Measurements from ENCODE around the gene FOSB. TPM values are rescaled to one million over a fixed set of nuclear protein-coding genes. Genes with fewer than 3 reads are reported as not detected.

The FOSB gene
- total and polyA plus RNA-seq, 2 donors (not counting 3 experiments of a cell fraction or from before 2014, with no cell fraction given): 2.0 to 10.7 TPM

DNA sequence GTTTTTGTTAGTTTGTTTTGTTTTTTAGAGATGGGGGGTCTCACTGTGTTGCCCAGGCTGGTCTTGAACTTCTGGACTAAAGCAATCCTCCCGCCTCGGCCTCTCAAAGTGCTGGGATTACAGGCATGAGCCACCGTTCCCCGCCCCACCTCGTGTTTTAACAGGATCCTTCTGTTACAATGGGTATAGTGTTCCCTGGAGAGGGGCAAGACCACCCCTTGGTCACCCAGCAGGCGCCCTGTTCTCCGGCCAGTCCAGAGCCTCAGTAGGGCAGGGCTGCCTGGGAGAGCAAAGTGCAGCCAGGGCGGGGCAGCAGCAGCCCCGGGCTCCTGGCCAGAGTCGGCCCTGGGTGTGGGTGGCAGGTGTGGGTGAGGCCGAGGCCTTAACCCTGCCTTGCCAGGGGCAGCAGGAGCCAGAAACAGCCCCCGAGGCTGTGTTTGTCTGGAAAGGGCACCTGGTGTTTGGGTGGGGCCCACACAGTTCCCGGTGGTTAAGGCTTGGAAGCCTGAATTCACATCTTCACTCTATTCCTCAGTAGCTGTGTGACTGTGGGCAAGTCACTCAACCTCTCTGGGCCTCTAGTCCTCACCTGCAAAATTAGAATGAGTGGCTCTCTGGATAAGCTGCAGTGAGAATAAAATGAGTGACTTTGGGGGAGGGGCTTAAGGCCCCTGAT is 46.7 kb downstream of the FOSB start:
- Histone ChIP-seq H4K20me1 (replicated peaks; ENCODE audit: control insufficient read depth, extremely low read depth, insufficient read depth, low read length) (no peaks in the 10 kb centered on the region), H3K36me3 (ENCODE audit: control insufficient read depth in 2 of 2, extremely low read depth in 1 of 2, insufficient read depth in 2 of 2, low read length in 2 of 2) (peaks cover 7 to 10% of the 10 kb centered on the region in 2 experiments), H3K4me2 (ENCODE audit: insufficient read depth, low read length) (no peak overlapping the region), H3K27ac (ENCODE audit: insufficient read depth, low read depth, low read length) (peak overlapping the region; percentile 23), H3K9ac (replicated peaks; ENCODE audit: extremely low read depth, insufficient read depth, low read length) (no peak overlapping the region), H3K9me3 (replicated peaks; ENCODE audit: control insufficient read depth, insufficient read depth, low read length) (no peaks in the 10 kb centered on the region), H3K4me1 (ENCODE audit: control insufficient read depth, extremely low read depth, insufficient read depth, low read length) (peaks cover 29% of the 10 kb centered on the region), H2AFZ (ENCODE audit: low read depth, low read length) (no peak overlapping the region), H3K27me3 (ENCODE audit: control insufficient read depth in 2 of 2, insufficient read depth in 2 of 2, low read length in 2 of 2) (no peaks in the 10 kb centered on the region), H3K4me3 (replicated peaks in 1 of 3; ENCODE audit: insufficient read depth in 1 of 3, low read depth in 1 of 3, low read length in 3 of 3) (no peak overlapping the region), H3K79me2 (ENCODE audit: control insufficient read depth, insufficient read depth, low read length) (peaks cover 77% of the 10 kb centered on the region), H3K9me1 (replicated peaks; ENCODE audit: control insufficient read depth, extremely low read depth, insufficient read depth, low read length) (no peaks in the 10 kb centered on the region)
- POLR2A ChIA-PET: no interaction called here
- dilution Hi-C loops (cut with MboI; ENCODE audit: extremely low pct_ligation_motif_present, low sequenced_read_pairs) (no loop called here), intact Hi-C loops (cut with micrococcal nuclease) (no loop called here)
- BruUV-seq (replicated peaks): no TSS peak
- DNase-seq (ENCODE audit: low read depth, low spot score) (no peak), FAIRE-seq (no peak)
- CTCF ChIA-PET: interaction anchor here (0.8 to 2.3 kb wide), 5 partner anchors 44 to 128 kb away, joined by 3 to 13 read pairs (median 3); no protein-coding TSS in a partner anchor
- no peak for TF ChIP-seq POLR2AphosphoS5 (IDR thresholded peaks at IDR 0.05; ENCODE audit: insufficient read depth, low read depth, low read length)
- no peak for TF ChIP-seq POLR2A (IDR thresholded peaks at IDR 0.05; ENCODE audit: low read depth, low read length)

DNA sequence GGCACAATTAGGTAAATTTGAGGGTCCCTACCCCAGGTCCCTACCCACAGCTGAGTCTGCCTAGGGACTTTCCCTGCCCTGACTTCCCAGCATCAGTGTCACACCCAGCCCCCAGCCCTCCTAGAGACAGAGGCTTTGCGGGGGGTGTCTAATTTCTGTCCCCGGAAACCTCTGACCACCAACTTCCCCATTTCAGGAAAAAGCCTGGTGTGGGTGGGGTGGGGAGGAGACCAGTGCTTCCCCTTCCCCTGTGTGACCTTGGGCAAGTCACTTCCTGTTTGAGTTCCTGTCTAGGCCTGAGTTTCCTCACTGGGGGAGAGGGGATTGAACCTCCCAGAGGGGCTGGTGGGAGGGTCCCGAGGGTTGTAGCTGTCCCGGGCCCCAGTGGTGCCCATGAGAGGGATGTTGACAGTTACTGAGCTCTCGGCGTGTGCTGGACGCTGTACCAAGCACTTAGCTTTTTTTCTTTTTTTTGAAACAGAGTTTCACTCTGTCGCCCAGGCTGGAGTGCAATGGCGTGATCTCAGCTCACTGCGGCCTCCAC is 47.4 kb downstream of the FOSB start:
- Histone ChIP-seq H3K4me1 (ENCODE audit: control insufficient read depth, extremely low read depth, insufficient read depth, low read length) (peaks cover 24% of the 10 kb centered on the region), H3K79me2 (ENCODE audit: control insufficient read depth, insufficient read depth, low read length) (peaks cover 72% of the 10 kb centered on the region), H3K9ac (replicated peaks; ENCODE audit: extremely low read depth, insufficient read depth, low read length) (no peak overlapping the region), H2AFZ (ENCODE audit: low read depth, low read length) (no peak overlapping the region), H4K20me1 (replicated peaks; ENCODE audit: control insufficient read depth, extremely low read depth, insufficient read depth, low read length) (no peaks in the 10 kb centered on the region), H3K4me2 (ENCODE audit: insufficient read depth, low read length) (no peak overlapping the region), H3K9me3 (replicated peaks; ENCODE audit: control insufficient read depth, insufficient read depth, low read length) (no peaks in the 10 kb centered on the region), H3K27ac (ENCODE audit: insufficient read depth, low read depth, low read length) (peak overlapping the region; percentile 23), H3K36me3 (ENCODE audit: control insufficient read depth in 2 of 2, extremely low read depth in 1 of 2, insufficient read depth in 2 of 2, low read length in 2 of 2) (peaks cover 9 to 10% of the 10 kb centered on the region in 2 experiments), H3K4me3 (replicated peaks in 1 of 3; ENCODE audit: insufficient read depth in 1 of 3, low read depth in 1 of 3, low read length in 3 of 3) (no peak overlapping the region), H3K27me3 (ENCODE audit: control insufficient read depth in 2 of 2, insufficient read depth in 2 of 2, low read length in 2 of 2) (no peaks in the 10 kb centered on the region), H3K9me1 (replicated peaks; ENCODE audit: control insufficient read depth, extremely low read depth, insufficient read depth, low read length) (no peaks in the 10 kb centered on the region)
- ChIA-PET CTCF (interaction anchor here (0.8 to 2.3 kb wide), 4 partner anchors 43 to 127 kb away, joined by 3 to 13 read pairs (median 5); no protein-coding TSS in a partner anchor), POLR2A (no interaction called here)
- DNase-seq (ENCODE audit: low read depth, low spot score) (no peak), FAIRE-seq (peak; percentile 18)
- TF ChIP-seq MYC (IDR thresholded peaks at IDR 0.05; ENCODE audit: low read depth, low read length) (no peak), POLR2A (IDR thresholded peaks at IDR 0.05; ENCODE audit: low read depth, low read length) (no peak), EZH2 (IDR thresholded peaks at IDR 0.05; ENCODE audit: borderline replicate concordance, low read depth, low read length, severe bottlenecking) (no peak), JUN (IDR thresholded peaks at IDR 0.05; ENCODE audit: borderline replicate concordance, insufficient read depth, insufficient read length, low read depth) (no peak), GATA2 (IDR thresholded peaks at IDR 0.05; ENCODE audit: insufficient read depth, insufficient read length, low read depth, low read length) (no peak), FOS (IDR thresholded peaks at IDR 0.05; ENCODE audit: borderline replicate concordance, insufficient read depth, low read length) (no peak), MAX (IDR thresholded peaks at IDR 0.05; ENCODE audit: insufficient read depth, insufficient read length) (no peak), POLR2AphosphoS5 (IDR thresholded peaks at IDR 0.05; ENCODE audit: insufficient read depth, low read depth, low read length) (no peak)
- TF ChIP-seq, protein P1, sequence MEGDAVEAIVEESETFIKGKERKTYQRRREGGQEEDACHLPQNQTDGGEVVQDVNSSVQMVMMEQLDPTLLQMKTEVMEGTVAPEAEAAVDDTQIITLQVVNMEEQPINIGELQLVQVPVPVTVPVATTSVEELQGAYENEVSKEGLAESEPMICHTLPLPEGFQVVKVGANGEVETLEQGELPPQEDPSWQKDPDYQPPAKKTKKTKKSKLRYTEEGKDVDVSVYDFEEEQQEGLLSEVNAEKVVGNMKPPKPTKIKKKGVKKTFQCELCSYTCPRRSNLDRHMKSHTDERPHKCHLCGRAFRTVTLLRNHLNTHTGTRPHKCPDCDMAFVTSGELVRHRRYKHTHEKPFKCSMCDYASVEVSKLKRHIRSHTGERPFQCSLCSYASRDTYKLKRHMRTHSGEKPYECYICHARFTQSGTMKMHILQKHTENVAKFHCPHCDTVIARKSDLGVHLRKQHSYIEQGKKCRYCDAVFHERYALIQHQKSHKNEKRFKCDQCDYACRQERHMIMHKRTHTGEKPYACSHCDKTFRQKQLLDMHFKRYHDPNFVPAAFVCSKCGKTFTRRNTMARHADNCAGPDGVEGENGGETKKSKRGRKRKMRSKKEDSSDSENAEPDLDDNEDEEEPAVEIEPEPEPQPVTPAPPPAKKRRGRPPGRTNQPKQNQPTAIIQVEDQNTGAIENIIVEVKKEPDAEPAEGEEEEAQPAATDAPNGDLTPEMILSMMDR (IDR thresholded peaks at IDR 0.05; ENCODE audit: extremely low read depth in 1 of 2, insufficient read depth in 1 of 2, low read depth in 1 of 2, low read length in 2 of 2): no peak
- no TSS peak for BruUV-seq (replicated peaks)
- dilution Hi-C loops (cut with MboI; ENCODE audit: extremely low pct_ligation_motif_present, low sequenced_read_pairs): no loop called here
- intact Hi-C loops (cut with micrococcal nuclease): no loop called here

Data from endothelial cell of umbilical vein (primary cell).